Stimulated activated CD4-positive, alpha-beta T cell treated with anti-CD3 and anti-CD28 coated beads, Interleukin-12 subunit alpha, Interleukin-12 subunit beta, amount 100 ng/mL, for 24 hours (primary cell): ENCODE data around the gene APOL3.
"Not testable (repeated sequence)": the region's sequence is repeated elsewhere in the genome, so short reads cannot be mapped to it uniquely, and the experiment has no call there.

Experiments
- DNase-seq, 2 experiments: peaks; one replicate each; pipeline ENCODE4 v3.0.0-alpha.2; 2020; ENCODE audit warnings: low read depth in 2 of 2

APOL3 gene, protein sequence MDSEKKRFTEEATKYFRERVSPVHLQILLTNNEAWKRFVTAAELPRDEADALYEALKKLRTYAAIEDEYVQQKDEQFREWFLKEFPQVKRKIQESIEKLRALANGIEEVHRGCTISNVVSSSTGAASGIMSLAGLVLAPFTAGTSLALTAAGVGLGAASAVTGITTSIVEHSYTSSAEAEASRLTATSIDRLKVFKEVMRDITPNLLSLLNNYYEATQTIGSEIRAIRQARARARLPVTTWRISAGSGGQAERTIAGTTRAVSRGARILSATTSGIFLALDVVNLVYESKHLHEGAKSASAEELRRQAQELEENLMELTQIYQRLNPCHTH

DNA sequence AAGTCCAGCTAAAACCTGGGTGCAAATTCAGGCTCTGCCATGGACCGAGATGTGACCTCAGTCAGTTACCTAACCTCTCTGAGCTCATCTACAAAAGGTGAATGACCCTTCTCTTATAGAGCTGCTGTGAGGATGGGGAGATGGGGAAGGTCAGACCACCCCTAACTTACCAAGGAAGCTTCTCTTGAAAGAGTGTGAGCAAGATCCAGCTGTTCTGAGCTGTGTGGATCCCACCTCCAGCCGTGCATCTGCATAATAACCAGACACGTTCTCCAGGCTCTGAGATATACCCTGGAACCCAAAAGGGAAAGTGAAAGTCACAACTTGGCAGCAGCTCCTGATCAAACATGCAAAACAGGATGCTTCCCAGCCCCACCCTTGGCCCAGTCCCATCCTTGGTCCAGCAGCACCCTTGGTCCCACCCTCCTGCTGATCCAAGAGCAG, at the start of gene APOL3:
Gene APOL3, minus strand, starts transcription at position 257 of the 444 bp plus-strand sequence. CDS start 11,700 bp downstream, outside the sequence.
- no peak for DNase-seq

DNA sequence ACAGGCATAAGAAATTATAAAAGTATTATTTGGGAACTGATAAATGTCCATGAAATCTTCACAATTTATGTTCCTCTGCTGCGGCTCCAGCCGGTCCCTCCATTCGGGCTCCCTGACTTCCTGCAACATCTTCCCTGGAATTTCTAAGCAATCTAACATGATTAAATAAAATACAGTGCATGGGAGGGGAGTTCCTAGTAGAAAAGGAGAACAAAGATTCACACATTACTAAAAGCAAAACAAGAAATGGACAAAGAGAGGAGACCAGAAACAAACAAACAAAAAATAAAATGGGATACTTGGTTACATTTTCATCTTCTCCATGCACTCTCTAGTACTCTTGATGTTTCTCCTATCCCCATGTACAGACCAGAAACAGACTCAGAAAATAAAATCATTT, 49.7 kb upstream of the APOL3 start:
- DNase-seq: no peak

DNA sequence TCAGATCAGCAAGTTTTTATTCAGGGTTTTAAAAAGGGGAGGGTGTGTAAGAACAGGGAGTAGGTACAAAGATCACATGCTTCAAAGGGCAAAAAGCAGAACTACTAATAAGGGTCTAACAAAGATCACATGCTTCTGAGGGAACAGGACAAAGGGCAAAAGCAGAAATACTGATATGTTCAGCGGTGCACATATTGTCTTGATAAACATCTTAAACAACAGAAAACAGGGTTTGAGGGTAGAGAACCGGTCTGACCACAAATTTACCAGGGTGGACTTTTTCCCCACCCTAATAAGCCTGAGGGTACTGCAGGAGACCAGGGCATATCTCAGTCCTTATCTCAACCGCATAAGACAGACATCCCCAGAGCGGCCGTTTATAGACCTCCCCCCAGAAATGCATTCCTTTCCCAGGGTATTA, 48.9 kb upstream of the APOL3 start:
- DNase-seq: not testable (repeated sequence)

DNA sequence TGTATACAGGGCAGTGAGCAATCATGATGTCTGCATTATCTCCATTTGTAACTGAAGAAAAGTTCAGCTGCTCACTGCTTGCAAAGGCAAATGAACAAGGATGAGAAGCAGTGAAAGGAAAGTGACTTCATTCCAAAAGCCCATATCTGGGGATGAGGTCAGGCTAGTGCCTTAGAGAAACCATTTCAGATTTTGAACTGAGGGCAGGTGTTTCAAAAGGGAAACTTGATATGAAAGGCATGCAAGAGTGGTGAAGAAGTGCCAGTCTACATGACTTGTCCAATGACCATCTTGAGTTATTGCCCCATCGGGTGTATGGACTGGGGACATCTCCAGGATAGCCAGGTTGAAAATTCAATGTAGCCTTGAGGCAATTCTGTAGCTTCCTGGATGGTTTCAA, 48.4 kb upstream of the APOL3 start:
- no peak for DNase-seq

DNA sequence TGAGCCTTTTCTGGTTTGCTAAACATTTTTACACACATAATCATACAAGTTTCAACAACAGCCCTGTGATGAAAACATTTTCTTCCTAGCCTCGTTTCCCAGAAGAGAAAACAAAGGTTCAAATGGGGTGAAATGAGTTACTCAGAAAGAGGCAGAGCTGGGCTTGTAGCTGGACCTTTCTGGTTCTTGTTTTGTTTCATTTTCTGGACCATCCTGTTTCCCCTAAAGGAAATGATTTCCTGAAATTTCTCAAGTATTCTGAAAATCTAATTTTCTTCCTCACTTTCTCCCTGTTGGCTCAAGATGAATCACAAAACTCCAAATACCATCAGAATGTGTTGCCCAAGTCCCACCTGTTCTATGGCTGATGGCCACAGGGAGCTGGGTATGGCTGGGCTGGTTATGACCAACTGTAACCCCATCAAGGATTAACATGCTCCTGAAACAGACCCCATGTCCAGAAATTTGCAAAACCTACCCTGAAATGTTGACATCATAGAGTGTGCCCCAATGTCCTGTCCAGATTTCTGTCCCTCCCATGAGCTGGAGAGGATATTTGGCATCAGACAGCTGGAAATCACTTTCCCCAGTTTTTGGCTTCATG, 47.7 kb upstream of the APOL3 start:
- DNase-seq: no peak

DNA sequence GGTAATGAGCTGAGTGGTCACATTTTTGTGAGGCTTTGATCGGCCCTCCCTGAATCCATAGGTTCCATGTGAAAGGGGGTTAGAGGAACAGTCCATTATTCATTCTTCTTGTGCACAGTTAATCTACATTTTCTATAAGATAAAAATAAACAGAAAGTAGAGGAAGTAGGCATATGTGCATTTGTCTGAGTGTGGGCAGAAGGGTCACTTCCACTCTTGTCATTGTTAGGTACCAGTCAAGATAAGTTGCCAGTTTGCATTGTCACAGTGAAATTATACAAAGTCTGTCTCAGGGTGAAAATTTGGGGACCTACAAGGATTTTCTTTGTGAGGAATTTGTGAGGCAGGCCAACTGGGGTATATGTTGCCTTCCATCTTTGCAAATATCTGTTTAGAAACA, 45.7 kb upstream of the APOL3 start:
- no peak for DNase-seq

DNA sequence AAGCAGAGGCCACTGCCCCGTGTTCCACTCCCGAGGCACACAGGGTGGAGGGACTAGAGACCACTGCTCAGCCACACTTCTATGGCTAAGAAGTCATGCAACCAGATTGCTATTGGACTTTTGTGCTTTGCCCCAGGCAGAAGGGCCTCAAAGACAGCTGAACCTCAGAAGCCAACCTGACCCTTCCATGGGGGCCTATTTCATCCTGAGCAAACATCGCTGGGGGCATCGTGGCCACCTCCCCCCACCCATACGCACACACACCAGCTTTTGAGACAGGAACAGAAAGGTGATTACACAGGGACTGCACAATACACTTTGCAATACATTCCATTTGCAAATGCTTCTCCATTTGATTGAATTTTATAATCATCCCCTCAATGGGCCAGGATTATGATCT, 45.0 kb upstream of the APOL3 start:
- not testable (repeated sequence) for DNase-seq

DNA sequence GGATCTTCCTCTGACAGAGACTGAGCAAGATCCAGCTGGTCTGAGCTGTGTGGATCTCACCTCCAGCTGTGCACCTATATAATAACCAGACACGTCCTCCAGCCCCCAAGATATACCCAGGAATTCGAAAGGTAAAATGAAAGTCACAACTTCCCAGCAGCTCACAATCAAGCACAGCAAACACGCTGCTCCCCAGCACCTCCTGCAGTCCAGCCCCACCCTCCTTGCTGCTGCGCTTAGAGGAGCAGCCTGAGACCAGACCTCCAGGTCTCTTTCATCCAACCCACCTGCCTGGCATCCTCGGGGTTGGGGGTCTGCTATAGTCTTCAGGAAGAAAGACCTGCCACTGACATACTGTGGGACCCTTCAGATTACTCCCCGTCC, 44.1 kb upstream of the APOL3 start:
- no peak for DNase-seq

DNA sequence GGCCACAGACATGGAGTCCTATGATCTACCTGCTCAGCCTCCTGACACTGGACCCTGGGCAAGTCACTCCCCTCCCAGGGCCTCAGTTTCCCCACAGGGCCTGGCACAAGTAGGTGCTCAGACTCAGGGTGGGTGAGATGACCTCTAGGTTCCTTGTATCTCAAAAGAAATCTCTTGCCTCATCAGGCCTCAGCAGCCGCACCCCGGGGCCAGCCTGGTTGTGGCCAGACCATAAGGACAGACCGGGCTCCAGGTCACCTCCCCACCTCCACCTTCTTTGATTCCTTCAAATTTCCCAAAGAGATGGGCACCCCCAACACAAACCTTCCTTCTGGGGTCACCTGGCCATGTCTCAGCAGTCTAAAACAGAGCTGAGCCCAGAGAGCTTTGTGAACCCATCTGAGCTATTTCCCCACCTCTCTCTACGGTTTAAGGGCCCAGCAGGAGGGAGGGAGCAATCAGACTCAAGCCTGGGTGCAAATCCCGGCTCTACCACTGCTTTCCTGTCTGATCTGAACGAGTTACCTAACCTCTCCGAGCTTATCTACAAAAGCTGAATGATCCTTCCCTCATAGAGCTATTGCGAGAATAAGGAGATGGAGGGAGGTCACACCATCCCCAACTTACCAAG, 43.6 kb upstream of the APOL3 start:
- DNase-seq: no peak

DNA sequence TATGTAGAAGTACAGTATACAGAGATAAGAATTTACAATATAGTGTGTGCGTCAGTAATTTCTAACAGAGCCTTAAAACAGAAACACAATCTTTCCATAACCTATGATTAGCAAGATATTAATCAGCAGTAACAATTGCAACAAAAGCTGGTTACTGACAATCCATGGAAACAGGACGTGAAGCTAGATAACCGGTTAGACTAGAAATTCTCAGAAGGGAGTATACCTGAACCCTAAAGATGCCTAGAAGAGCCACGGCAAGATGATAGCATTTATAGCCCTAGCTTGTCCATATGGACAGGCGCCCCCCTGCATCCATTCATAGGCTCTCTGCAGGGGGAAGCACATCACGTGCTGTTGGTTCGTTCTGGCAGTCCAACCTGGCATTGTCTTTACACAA, 42.9 kb upstream of the APOL3 start:
- DNase-seq: not testable (repeated sequence)

DNA sequence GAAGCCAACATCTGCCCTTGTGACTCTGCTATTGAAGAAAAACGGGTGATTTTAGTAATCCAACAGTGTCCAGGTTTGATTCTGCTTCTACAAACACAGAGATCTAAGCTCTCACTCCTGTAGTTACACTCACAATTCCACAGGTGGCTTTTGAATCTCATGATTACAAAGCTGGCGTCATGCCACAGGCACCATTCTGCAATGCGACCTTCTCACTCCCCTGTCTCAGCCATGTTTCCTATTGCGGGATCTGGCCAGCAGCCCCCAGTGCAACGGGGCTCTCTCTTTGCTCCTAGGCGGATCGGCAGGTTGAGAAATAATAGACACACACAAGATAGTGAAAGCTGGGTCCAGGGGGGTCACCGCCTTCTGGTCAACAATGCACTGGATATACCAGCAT, 42.4 kb upstream of the APOL3 start:
- DNase-seq: not testable (repeated sequence)

DNA sequence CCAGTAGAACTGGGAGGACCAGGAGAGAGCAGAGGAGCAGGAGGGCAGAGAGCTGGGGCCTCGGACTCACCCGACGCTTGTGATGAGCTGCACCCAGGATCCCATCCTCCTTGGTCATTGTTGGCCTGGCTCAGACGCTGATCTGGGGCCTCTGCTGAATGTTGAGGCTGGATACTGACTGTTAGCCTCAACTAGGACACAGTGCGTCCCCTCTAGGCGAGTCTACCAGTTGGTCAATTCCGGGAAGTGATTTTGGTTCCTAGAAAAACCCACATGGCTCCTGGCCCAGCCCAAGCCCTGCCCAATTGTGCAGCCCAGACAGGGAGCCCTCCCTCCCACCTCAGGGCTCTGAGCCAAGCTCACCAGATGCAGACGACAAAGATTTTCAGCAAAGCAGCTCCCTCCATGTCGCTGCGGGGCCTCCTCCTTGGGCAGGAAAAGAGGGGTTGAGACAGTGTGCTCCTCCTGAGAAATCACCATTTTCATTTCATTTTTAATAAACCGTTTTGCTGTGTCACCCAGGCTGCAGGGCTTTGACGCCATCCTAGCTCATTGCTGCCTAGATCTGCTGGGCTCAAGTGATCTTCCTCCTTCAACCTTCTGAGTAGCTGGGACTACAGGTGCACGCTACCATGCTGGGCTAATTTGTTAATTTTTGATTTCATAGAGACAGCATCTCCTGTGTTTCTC, 41.2 kb upstream of the APOL3 start, which contains the start of gene APOL4:
Gene APOL4, minus strand, starts transcription at position 180 of the 690 bp plus-strand sequence. Its CDS starts 75 bp downstream, at position 105.
- DNase-seq: no peak

DNA sequence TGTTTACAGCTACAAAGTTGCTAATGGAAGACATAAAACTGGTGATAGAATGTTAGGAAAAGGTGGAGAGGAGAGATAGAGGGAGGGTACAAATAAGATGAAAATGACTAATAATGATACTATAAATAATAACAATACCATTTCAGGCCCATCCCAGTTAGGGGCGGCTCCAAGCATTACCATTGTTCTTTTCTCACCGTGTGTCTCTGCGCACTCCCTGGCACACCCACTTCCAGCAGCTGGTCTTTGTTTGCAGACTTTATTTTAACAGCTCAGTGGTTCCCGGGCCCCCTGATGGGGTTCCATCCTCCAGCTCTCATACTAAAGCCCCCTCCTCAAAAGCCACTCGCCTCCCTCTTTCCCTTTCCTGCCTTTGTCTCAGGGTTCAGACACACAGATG, 40.5 kb upstream of the APOL3 start:
- not testable (repeated sequence) for DNase-seq

DNA sequence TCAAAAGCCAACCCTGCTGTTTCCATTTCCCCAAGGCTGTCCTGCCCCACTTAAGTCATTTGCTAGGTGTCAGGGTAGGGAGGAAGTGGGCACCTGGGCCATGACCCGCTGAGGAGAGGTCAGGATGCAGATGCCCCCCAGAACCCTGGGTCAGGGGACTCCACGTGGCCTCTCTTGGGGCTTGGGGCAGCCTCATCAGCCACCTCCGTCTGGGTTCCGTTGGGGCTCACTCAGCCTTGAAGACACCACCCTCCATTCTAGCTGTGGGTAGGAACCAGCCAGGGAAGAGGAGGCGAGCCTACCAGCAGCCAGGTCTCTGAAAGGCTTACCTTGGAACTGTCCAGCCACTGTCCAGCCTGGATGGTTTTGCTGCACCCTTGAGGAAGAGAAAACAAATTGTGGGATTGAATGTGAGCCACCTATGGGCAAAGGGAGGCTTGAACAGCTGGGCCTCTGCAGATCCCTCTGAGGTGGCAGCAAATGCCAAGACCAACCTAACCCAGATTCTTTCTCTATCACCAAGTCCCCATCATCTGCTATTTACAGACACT, 38.5 kb upstream of the APOL3 start:
- no peak for DNase-seq

DNA sequence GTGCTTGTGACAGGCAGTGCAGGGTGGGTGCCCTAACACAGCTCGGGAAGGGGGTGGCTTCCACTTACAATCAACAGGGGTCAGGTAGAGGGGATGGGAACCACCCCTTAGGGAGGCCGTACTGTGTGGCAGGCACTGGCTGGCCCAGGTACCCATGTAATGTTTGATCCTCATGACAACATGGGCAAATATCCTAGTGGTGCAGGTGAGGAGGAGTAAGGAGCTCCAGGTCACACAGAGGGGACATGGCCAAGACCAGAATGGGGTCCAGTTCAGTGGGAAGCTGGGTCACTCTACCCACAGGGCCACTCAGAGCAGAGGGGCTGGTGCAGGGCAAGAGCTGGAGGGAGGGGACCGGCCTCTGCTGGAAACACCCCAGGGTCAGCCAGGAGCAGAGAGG, 38.0 kb upstream of the APOL3 start:
- DNase-seq: no peak

DNA sequence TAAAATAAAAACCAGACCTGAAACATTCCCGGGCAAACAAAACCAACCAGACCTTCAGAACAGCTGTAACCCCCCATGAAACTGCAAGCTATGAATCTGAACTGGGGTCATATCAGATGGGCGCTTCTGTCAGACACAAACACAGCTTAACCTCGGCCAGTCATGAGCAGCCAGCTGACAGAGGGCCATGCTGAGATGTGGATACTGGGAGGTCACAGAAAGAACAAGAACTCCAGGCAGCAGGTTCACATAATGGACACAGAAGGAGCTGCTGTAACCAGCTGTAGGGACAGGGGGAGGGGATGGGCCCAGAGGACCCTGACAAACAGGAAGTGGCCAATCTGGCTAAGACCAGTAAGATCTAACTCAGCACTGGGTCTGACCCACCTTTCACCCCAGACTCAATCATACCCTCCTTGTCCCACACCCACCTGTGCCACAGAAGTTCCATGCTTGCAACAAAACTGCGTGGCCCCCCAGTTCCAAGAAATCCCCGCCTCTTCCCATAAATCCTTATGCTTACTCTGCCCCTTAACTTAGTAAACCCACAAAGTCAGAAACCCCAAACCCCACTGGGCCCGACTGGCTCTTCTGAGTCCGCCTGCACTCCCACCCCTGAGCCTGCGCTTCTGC, 37.1 kb upstream of the APOL3 start:
- no peak for DNase-seq

DNA sequence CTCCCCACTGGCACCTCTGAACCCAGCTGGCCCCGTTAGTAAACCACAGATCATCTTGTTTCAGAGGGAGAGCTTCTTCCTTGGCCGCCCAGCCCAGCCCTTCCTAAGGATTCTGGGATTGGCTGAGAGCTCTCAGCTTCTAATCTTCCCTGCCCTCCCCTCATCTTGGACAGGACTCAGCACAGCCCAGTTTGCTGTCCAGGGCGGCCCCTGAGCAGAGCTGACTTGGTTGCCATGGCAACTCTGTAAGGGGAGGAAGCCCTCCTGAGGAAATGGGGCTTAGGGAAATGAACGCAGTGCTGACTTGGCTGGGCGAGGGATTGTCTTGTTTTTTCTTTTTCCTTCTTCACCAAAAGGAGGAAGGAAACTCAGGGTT, 36.5 kb upstream of the APOL3 start:
- DNase-seq: no peak

DNA sequence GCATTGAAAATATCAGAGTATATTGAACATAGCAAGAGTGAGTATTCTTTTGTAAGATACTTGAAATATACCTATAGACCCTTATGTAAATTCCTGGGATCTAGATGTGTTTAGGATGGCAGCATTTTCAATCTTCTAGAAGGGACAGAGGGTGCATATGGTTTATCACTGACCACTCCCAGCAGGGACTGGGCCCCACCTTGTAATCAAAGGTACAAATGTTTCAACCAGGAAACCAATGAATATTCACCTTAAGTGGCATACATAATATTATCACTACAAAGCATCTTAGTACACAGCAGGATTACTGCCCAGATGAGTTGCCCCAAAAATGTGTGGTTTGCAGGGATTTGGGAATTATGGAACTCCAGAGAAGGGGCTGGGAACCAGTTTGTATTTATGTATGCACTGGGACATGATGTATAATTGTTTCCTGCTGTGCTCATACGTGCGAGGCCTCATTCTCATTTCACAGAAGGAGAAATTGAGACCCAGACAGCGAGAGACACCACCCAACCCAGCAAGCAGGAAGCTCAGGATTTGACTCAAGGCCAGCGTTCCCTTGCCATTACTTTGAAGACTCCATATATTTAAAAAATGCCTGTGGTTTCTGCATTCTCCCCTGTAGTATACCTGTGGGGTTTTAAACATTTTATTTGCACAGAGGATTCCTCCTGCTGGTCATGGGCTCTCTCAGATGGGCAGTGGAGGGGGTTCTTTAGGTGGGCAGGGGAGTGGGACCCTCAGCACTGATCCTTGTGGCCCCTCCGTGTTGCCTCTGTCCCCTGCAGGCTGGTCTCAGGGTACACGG, 35.9 kb upstream of the APOL3 start:
- no peak for DNase-seq

DNA sequence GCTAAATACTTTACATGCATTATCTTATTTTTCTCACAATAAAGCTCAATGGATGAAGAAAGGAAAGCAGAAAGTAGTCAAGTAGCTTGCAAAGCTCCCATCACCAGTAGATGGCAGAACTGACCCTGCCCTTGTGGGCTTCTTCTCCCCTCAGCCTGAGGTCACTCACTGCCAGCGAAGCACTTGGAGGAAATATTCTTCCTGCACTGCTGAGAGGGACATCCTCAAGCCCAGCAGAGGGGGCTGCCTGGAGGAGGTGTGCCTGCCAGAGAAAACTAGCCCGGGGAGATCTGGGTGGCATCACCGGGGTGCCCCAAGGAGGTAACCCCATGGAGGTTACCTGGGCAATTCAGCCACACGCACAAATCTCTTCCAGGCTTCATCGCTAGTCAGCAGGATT, 34.4 kb upstream of the APOL3 start:
- DNase-seq: no peak

DNA sequence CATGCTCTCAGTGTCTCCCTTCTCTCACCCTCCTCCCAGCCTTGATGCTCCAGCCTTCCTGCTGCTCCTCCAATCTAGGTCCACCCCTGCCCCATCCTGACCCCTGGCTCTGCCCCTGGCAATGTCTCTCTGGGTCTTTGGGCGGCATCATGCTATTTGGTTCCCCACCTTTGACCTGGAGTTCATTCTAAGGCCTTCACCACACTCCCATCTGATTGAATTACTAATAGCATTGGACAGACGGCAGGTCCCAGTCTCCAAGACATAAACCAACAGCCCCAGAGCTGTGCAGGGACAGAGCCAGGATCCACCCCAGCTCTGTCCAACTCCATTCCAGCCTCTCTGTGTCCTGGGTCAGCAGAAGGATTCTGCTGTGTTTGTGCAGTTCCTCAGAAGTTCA, 33.8 kb upstream of the APOL3 start:
- DNase-seq: no peak

DNA sequence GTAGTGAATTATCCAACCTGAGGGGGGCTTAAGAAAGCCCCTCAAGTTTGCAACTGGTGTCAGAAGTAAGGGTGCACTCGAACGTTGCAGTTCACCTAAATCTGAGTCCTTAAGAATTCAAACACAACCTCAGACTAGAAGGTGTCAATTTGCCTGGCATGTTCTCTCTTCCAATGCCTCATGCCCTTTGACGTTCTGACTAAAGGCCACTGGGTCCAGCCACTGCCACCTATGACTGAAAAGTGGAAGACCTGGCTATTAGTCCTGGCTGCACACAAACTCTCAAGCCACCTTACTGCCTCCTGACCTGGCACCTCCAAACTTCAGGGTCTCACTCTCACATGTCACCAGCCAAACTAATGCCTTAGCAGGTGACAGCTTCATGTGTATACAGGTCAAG, 33.0 kb upstream of the APOL3 start:
- DNase-seq: no peak
